ENCODE results near the gene EIF2S1. TPM values are rescaled to one million over a fixed set of nuclear protein-coding genes. Genes with fewer than 3 reads are reported as not detected.
"Not testable (repeated sequence)": the region's sequence is repeated elsewhere in the genome, so short reads cannot be mapped to it uniquely, and the experiment has no call there.

EIF2S1 gene
- total RNA-seq, 1 donor from 2014 or later: 143 TPM

GRCh38 chr14:67335781-67336180 lies 24.3 kb upstream of the EIF2S1 start:
- H3K9ac ChIP-seq (ENCODE audit: low read length): no peak overlapping the region
- H2AFZ ChIP-seq (ENCODE audit: low read depth, low read length): no peak overlapping the region
- no peaks in the 10 kb centered on the region for H3K9me3 ChIP-seq (ENCODE audit: insufficient read depth, low read depth, low read length)
- peaks cover 7% of the 10 kb centered on the region for H4K20me1 ChIP-seq (ENCODE audit: insufficient read depth, low read length)
- H3K4me1 ChIP-seq (ENCODE audit: insufficient read depth, low read length): peaks cover 9% of the 10 kb centered on the region
- no peak overlapping the region for H3K4me3 ChIP-seq (ENCODE audit: insufficient read depth, low read depth, low read length)
- no peaks in the 10 kb centered on the region for H3K79me2 ChIP-seq (ENCODE audit: insufficient read depth, low read length)
- peaks cover 66% of the 10 kb centered on the region for H3K36me3 ChIP-seq (ENCODE audit: insufficient read depth, low read length)
- H3K4me2 ChIP-seq (ENCODE audit: low read length): no peak overlapping the region
- TF ChIP-seq CTCF (IDR thresholded peaks at IDR 0.05; ENCODE audit: insufficient read depth, low read depth, low read length) (peak; percentile 41), EZH2 (IDR thresholded peaks at IDR 0.05; ENCODE audit: insufficient read depth, low read length) (no peak)
- Mint-ChIP-seq H3K4me3 (ENCODE audit: unreplicated experiment) (no peak overlapping the region), H3K4me1 (ENCODE audit: low read depth, unreplicated experiment) (peaks cover 16% of the 10 kb centered on the region), H3K9me3 (ENCODE audit: unreplicated experiment) (no peaks in the 10 kb centered on the region), H3K27ac (ENCODE audit: unreplicated experiment) (no peak overlapping the region), H3K27me3 (ENCODE audit: low read depth, unreplicated experiment) (no peaks in the 10 kb centered on the region), H3K36me3 (ENCODE audit: low read depth, unreplicated experiment) (peaks cover 7% of the 10 kb centered on the region)
- no peak overlapping the region for H3K27ac ChIP-seq (ENCODE audit: low read depth, low read length)
- DNase-seq (ENCODE audit: low read depth) (no peak), FAIRE-seq (no peak)
- no peaks in the 10 kb centered on the region for H3K27me3 ChIP-seq (ENCODE audit: insufficient read depth, low read length)

- not testable (repeated sequence) for H3K9me3 Mint-ChIP-seq (ENCODE audit: unreplicated experiment); H3K27me3 ChIP-seq (ENCODE audit: insufficient read depth, low read length); FAIRE-seq; H3K27ac ChIP-seq (ENCODE audit: low read depth, low read length); H3K79me2 ChIP-seq (ENCODE audit: insufficient read depth, low read length); H3K4me3 Mint-ChIP-seq (ENCODE audit: unreplicated experiment); H3K4me1 ChIP-seq (ENCODE audit: insufficient read depth, low read length); DNase-seq (ENCODE audit: low read depth); H3K4me3 ChIP-seq (ENCODE audit: insufficient read depth, low read depth, low read length); H4K20me1 ChIP-seq (ENCODE audit: insufficient read depth, low read length); H3K9ac ChIP-seq (ENCODE audit: low read length); H2AFZ ChIP-seq (ENCODE audit: low read depth, low read length); H3K9me3 ChIP-seq (ENCODE audit: insufficient read depth, low read depth, low read length); H3K27me3 Mint-ChIP-seq (ENCODE audit: low read depth, unreplicated experiment); H3K4me2 ChIP-seq (ENCODE audit: low read length); H3K4me1 Mint-ChIP-seq (ENCODE audit: low read depth, unreplicated experiment); H3K27ac Mint-ChIP-seq (ENCODE audit: unreplicated experiment)
- H3K36me3 ChIP-seq (ENCODE audit: insufficient read depth, low read length): peaks cover 62% of the 10 kb centered on the region
- peaks cover 16% of the 10 kb centered on the region for H3K36me3 Mint-ChIP-seq (ENCODE audit: low read depth, unreplicated experiment)
These were observed 18.9 kb upstream of the EIF2S1 start for GRCh38 chr14:67341231-67341630.

DNA sequence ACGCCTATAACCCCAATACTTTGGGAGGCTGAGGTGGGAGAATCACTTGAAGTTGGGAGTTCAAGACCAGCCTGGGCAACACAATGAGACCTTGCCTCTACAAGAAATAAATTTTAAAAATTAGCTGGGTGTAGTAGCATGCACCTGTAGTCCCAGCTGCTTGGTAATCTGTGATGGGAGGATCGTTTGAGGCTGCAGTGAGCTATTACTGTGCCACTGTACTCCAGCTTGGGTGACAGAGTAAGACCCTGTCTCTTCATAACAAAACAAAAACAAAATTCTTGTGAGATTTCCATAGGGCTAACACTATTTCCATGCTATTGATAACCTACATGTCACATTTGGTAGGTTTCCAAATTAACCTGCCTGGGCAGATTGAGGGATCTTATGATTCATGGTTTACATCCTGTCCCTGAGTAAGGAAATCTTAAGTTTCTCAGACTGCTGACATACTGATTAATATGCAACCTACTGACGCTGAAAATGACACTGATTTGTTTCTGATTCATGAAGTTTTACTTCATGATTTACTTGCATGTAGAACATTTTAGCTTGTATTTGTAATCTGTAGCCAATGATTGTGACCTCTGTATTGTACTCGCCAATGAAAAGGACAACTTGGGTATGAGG lies 16.4 kb upstream of the EIF2S1 start:
- Histone ChIP-seq H3K4me2 (ENCODE audit: low read length) (no peak overlapping the region), H3K4me1 (ENCODE audit: insufficient read depth, low read length) (no peaks in the 10 kb centered on the region), H3K27me3 (ENCODE audit: insufficient read depth, low read length) (no peaks in the 10 kb centered on the region), H3K4me3 (ENCODE audit: insufficient read depth, low read depth, low read length) (no peak overlapping the region), H2AFZ (ENCODE audit: low read depth, low read length) (no peak overlapping the region), H3K27ac (ENCODE audit: low read depth, low read length) (no peak overlapping the region), H3K9me3 (ENCODE audit: insufficient read depth, low read depth, low read length) (no peaks in the 10 kb centered on the region), H3K79me2 (ENCODE audit: insufficient read depth, low read length) (peaks cover 2% of the 10 kb centered on the region), H3K9ac (ENCODE audit: low read length) (no peak overlapping the region), H3K36me3 (ENCODE audit: insufficient read depth, low read length) (peaks cover 54% of the 10 kb centered on the region), H4K20me1 (ENCODE audit: insufficient read depth, low read length) (peaks cover 5% of the 10 kb centered on the region)
- no peak overlapping the region for H3K4me3 Mint-ChIP-seq (ENCODE audit: unreplicated experiment)
- peaks cover 22% of the 10 kb centered on the region for H3K36me3 Mint-ChIP-seq (ENCODE audit: low read depth, unreplicated experiment)
- TF ChIP-seq CTCF (IDR thresholded peaks at IDR 0.05; ENCODE audit: insufficient read depth, low read depth, low read length): no peak
- no peaks in the 10 kb centered on the region for H3K4me1 Mint-ChIP-seq (ENCODE audit: low read depth, unreplicated experiment)
- H3K27ac Mint-ChIP-seq (ENCODE audit: unreplicated experiment): no peak overlapping the region
- FAIRE-seq (no peak), DNase-seq (ENCODE audit: low read depth) (no peak)
- no peaks in the 10 kb centered on the region for H3K27me3 Mint-ChIP-seq (ENCODE audit: low read depth, unreplicated experiment)
- H3K9me3 Mint-ChIP-seq (ENCODE audit: unreplicated experiment): no peaks in the 10 kb centered on the region
